Fibroblast of the aortic adventitia (primary cell): ENCODE data around the gene CABLES1. TPM values are rescaled to one million over a fixed set of nuclear protein-coding genes. Genes with fewer than 3 reads are reported as not detected.

Experiments used
- DNase-seq: peaks from one replicate; pipeline ENCODE4 v3.0.0-alpha.2; 2010; ENCODE audit warnings: low read depth
- H3K4me3 ChIP-seq: 2 replicates; pipeline ENCODE4 v1.5.1; 2011; ENCODE audit warnings: low read depth, mild to moderate bottlenecking, control low read depth, low read length, moderate library complexity
- total RNA-seq: library from RNA; depleted of rRNA; stranded (reverse); fragments of >200 nt; gene quantifications from 2 replicates; pipeline ENCODE4 v1.2.3, GENCODE V29; 2012; ENCODE audit warnings: low replicate concordance
- TF ChIP-seq, protein P1 (sequence below): IDR thresholded peaks from 2 replicates; pipeline ENCODE4 v1.5.1; 2011; ENCODE audit warnings: mild to moderate bottlenecking, low read length, control low read depth, inconsistent platforms; ENCODE audit not compliant: insufficient read depth

CABLES1 gene
- total RNA-seq, 1 donor, result 7.4 TPM

- TF ChIP-seq, protein P1, sequence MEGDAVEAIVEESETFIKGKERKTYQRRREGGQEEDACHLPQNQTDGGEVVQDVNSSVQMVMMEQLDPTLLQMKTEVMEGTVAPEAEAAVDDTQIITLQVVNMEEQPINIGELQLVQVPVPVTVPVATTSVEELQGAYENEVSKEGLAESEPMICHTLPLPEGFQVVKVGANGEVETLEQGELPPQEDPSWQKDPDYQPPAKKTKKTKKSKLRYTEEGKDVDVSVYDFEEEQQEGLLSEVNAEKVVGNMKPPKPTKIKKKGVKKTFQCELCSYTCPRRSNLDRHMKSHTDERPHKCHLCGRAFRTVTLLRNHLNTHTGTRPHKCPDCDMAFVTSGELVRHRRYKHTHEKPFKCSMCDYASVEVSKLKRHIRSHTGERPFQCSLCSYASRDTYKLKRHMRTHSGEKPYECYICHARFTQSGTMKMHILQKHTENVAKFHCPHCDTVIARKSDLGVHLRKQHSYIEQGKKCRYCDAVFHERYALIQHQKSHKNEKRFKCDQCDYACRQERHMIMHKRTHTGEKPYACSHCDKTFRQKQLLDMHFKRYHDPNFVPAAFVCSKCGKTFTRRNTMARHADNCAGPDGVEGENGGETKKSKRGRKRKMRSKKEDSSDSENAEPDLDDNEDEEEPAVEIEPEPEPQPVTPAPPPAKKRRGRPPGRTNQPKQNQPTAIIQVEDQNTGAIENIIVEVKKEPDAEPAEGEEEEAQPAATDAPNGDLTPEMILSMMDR, result no peak
- H3K4me3 ChIP-seq, result no peak overlapping the region
- peak; percentile 51 for DNase-seq
Observed at GRCh38 chr18:23183411-23184150, 48.3 kb downstream of the CABLES1 start.

GRCh38 chr18:23186781-23187180, 51.5 kb downstream of the CABLES1 start:
- H3K4me3 ChIP-seq, result no peak overlapping the region
- no peak for DNase-seq
- TF ChIP-seq, protein P1, result no peak

DNA sequence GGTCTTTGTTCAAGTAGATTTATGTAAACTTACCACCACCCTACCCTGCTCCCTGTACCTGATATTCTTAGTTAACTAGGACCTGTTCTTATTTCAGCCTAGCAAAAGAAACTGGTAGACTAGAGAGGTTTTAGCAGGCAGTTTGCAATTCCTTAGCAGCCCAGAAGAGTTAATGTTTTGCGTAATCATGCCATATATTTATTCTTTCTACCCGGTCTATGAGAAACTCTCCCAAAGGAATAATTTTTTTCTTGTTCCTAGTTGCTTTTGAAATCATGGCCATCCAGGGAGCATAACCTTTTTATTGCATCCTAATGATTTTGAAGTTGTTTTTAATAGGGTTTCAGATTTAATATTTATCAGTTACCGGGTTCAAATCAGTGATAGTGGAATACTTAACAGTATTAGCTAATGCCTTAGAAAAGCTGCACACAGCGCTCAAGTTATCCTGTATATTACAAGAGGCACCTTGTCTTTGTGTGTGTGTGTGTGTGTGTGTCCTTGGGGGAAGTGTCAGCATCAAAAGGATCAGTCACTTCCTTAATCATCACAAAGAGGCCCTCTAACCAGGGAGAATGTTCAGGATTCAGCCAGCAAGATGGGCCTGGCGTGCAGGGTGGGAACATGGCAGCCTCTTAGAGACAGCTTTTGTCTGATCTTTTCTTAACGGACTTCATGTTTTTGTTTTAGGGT, 52.9 kb downstream of the CABLES1 start:
- DNase-seq, result peak; percentile 16
- no peak overlapping the region for H3K4me3 ChIP-seq
- TF ChIP-seq, protein P1, result no peak

DNA sequence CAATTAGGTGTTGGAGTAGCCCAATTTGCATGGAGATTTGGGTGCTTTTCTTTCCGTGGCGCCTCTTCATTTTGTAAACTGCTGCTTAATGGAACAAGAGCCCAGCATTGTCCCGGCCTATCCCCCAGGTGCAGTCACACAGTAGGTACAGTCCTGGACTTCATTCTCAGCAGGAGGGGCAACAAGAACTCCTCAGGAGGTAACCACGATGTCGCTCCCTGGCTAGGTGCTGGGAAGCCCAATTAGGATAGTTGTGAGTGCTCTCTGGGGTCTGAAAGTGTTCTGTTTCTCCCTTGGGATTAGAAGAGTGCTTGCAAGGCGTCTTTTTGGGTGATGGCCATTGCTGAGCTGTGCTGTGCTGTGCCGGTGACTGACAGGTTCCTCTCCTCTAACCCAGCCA, 53.8 kb downstream of the CABLES1 start:
- TF ChIP-seq, protein P1, result no peak
- no peak for DNase-seq
- H3K4me3 ChIP-seq, result no peak overlapping the region

DNA sequence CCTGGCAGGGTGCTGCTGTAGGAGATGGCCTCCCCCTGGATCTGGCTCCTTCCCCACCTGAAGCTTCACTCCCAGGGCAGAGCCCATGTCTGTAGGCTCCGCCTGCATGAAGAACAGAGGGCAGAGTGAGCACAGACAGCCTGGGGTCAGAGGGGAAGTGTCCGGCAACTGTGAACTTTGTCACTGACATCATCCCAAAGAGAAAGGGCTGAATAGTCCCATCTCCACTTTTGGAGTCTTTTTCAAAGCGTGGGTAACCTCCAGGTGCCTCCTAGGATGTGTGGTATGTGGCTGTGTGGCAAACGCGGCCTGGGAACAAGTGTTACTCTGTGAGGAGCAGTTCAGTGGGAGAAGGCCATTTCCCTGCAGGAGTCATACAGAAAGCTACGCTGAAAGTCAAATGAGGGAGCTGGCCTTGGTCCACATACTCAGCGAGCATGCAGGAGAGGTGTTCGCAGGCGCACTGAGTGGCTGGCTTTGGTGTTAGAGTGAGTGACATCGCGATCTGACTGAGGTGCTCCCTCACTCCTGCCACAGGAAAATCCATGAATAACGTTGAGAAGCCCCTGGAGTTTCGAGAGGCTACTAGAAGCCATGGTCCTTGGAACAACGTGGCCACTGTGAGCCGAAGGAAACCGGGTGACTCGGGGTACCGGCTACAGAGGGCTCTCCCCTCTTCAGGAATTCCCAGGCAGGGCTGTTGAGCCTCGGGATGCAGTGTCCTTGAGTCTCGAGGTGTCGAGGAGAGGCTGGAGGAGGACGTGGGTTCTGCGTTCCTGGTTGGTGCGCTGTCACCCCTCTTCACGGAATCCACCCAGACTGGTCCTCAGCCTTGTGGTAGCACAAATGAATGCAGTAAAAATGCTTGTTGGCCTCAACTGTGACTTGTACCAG, 54.7 kb downstream of the CABLES1 start:
- TF ChIP-seq, protein P1, result no peak
- H3K4me3 ChIP-seq, result no peak overlapping the region
- DNase-seq, result no peak

GRCh38 chr18:23191232-23191631, 55.9 kb downstream of the CABLES1 start:
- H3K4me3 ChIP-seq, result no peak overlapping the region
- TF ChIP-seq, protein P1, result no peak
- DNase-seq, result no peak
